K562 (cell line): ENCODE measurements around the gene CSTF1. TPM values are rescaled to one million over a fixed set of nuclear protein-coding genes. Genes with fewer than 3 reads are reported as not detected.

Experiments
- BCOR ChIP-seq: fragments of 450-650 bp; IDR thresholded peaks from 2 replicates; pipeline ENCODE4 v1.6.1; 2016
- COPS2 ChIP-seq: fragments of 450-650 bp; conservative IDR thresholded peaks from 2 replicates; pipeline ENCODE4 v1.6.1; 2016; ENCODE audit warnings: mild to moderate bottlenecking, moderate library complexity
- ESRRA ChIP-seq: fragments of 450-650 bp; IDR thresholded peaks from 2 replicates; pipeline ENCODE4 v1.6.1; 2014; ENCODE audit warnings: low read depth, mild to moderate bottlenecking, moderate library complexity, borderline replicate concordance
- ETV6 ChIP-seq, 3 experiments: fragments of 150-350 bp in 1 of 3; sonication (generic) in 1 of 3; formaldehyde crosslinking in 1 of 3; IDR thresholded peaks; 2 replicates each; pipeline versions ENCODE4 v1.6.1 to v1.8.0; 2014 to 2022; ENCODE audit warnings: borderline replicate concordance in 2 of 3, low read depth in 2 of 3, antibody characterized with exemption in 1 of 3, low read length in 1 of 3, mild to moderate bottlenecking in 1 of 3, missing genetic modification reagents in 1 of 3
- HDAC1 ChIP-seq, 2 experiments: fragments of 450-650 bp; IDR thresholded peaks; 2 replicates each; pipeline ENCODE4 v1.6.1; 2016 to 2017; ENCODE audit warnings: inconsistent platforms in 1 of 2, mild to moderate bottlenecking in 1 of 2, moderate library complexity in 1 of 2
- MXI1 ChIP-seq: IDR thresholded peaks from 2 replicates; pipeline ENCODE4 v1.6.1; 2011; ENCODE audit warnings: low read depth, mild to moderate bottlenecking, improper control_type of control experiment, low read length
- NR4A1 ChIP-seq, 2 experiments: fragments of 250-450 bp in 1 of 2; fragments of 450-650 bp in 1 of 2; sonication (Bioruptor Pico) in 1 of 2; IDR thresholded peaks; 2 replicates each; pipeline versions ENCODE4 v1.4.0 to v1.6.1; 2016 to 2020; ENCODE audit warnings: mild to moderate bottlenecking in 2 of 2, missing compliant biosample characterization in 1 of 2, missing genetic modification characterization in 1 of 2, moderate library complexity in 1 of 2
- SMAD4 ChIP-seq: fragments of 250-450 bp; sonication (Bioruptor Pico); conservative IDR thresholded peaks from 2 replicates; pipeline ENCODE4 v1.8.0; 2021; ENCODE audit warnings: inconsistent platforms, mild to moderate bottlenecking, moderate library complexity
- TBP ChIP-seq: optimal IDR thresholded peaks from 2 replicates; pipeline ENCODE3; 2011; ENCODE audit warnings: low read depth, low read length, improper control_type of control experiment
- TRIM28 ChIP-seq: fragments of 450-650 bp; IDR thresholded peaks from 2 replicates; pipeline ENCODE4 v1.6.1; 2017
- ZBED1 ChIP-seq: IDR thresholded peaks from 2 replicates; pipeline ENCODE4 v1.6.1; 2014
- ZNF175 ChIP-seq: fragments of 200-800 bp; sonication (Bioruptor generic); IDR thresholded peaks from 2 replicates; pipeline ENCODE4 v1.6.1; 2016; ENCODE audit warnings: low read depth, mild to moderate bottlenecking, missing genetic modification characterization, missing compliant biosample characterization
- ZNF274 ChIP-seq: IDR thresholded peaks from 2 replicates; pipeline ENCODE4 v1.6.1; 2011; ENCODE audit warnings: low read depth, mild to moderate bottlenecking, low read length, moderate library complexity, borderline replicate concordance
- ZNF583 ChIP-seq: fragments of 250-450 bp; sonication (Bioruptor Pico); IDR thresholded peaks from 2 replicates; pipeline ENCODE4 v1.4.0; 2020
- ZNF830 ChIP-seq: fragments of 250-450 bp; sonication (Bioruptor Pico); IDR thresholded peaks from 2 replicates; pipeline ENCODE4 v1.5.0; 2021; ENCODE audit warnings: mild to moderate bottlenecking
- polyA plus RNA-seq, 8 experiments: library from polyadenylated mRNA; depleted of rRNA in 4 of 8; stranded (reverse) in 5 of 8; unstranded in 3 of 8; fragments of >200 nt; fragmentation: Nextera tagmentation in 2 of 8; fragmentation: Illumina TruSeq in 1 of 8; extraction: Ambion mirVana in 2 of 8; extraction: Trizol in 1 of 8; gene quantifications; 2 replicates each; pipeline versions ENCODE4 v1.2.1 to v1.2.3, GENCODE V29; 2011 to 2014; ENCODE audit warnings: inconsistent platforms in 1 of 8, missing spikeins in 1 of 8
- total RNA-seq, 7 experiments: library from RNA; depleted of rRNA in 6 of 7; stranded (reverse); fragments of >200 nt in 6 of 7; fragmentation: Illumina TruSeq in 2 of 7; extraction: Trizol in 2 of 7; gene quantifications; 2 replicates each; pipeline versions ENCODE4 v1.2.1 to v1.2.3, GENCODE V29; 2011 to 2021; ENCODE audit warnings: low replicate concordance in 1 of 7
- TF ChIP-seq, protein P1 (sequence below), 2 experiments: fragments of 450-650 bp; IDR thresholded peaks; 2 replicates each; pipeline ENCODE4 v1.6.1; 2016; ENCODE audit warnings: mild to moderate bottlenecking in 2 of 2, borderline replicate concordance in 1 of 2, low read depth in 1 of 2, moderate library complexity in 1 of 2
- TF ChIP-seq, protein P2 (sequence below): fragments of 450-650 bp; IDR thresholded peaks from 2 replicates; pipeline ENCODE4 v1.6.1; 2016; ENCODE audit warnings: mild to moderate bottlenecking

CSTF1 gene
- total and polyA plus RNA-seq, 9 of the 15 experiments (the other 6 are each of a cell fraction or from before 2014, with no cell fraction given) = 30.8 to 110 (median 53.4) TPM

DNA sequence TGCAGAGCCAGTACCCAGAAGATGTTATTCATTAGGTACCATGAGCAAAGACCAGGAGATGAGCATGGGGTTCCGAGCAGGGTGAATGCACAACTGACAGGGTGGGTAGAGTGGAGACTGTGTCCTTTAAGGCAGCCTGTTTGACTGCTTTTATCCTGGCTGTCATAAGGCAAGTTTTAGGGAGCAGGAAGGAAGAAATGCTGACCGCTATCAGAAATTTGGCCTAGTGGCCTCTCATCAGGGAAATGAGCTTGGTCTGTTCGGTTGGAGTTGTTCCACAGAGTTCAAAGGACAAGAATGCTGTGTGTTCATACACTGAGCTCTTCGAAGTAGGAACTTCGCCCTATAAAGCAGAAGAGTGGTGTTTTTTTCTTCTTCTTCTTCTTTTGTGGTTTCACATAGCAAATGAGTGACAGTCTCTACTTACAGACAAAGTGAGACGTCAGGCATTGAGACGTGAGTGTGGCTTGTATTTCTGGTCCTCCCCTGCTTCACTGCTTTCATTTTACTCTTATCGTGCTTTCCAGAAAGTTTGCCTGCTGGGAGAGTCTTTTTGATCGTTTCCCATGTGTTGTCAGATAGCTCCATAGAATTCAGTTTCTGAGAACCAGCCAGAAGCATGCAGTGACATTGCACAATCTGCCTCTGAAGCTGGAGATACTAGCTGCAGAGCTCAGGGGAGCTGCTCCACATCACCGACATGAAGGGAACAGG lies 19.5 kb downstream of the CSTF1 start, which contains the start of gene CASS4 (continued):
- TF ChIP-seq TRIM28 (peak; percentile 90), MXI1 (peak; percentile 88), HDAC1 (IDR thresholded peaks at IDR 0.05) (peak; percentile 69 to 93; a peak in 3 of 4 replicates), NR4A1 (CRISPR knock-in tag; IDR thresholded peaks at IDR 0.05) (no peak), NR4A1 (tag; IDR thresholded peaks at IDR 0.05) (peak; percentile 73), ZNF830 (CRISPR knock-in tag) (no peak), ETV6 (IDR thresholded peaks at IDR 0.05; ENCODE audit: borderline replicate concordance in 1 of 2, low read depth in 2 of 2, low read length in 1 of 2) (peak in 1 of 2 experiments; percentile 94; a peak in 2 of 4 replicates), ETV6 (CRISPR knock-in tag; IDR thresholded peaks at IDR 0.05; ENCODE audit: borderline replicate concordance) (no peak), ZNF583 (CRISPR knock-in tag) (peak; percentile 97), ESRRA (peak; percentile 88; the same call in 1 of the 2 replicates), TBP (peak; percentile 97), SMAD4 (CRISPR knock-in tag) (peak; percentile 95), ZNF274 (peak; percentile 68; the same call in 1 of the 2 replicates), ZBED1 (peak; percentile 51; the same call in 1 of the 2 replicates), COPS2 (no peak), BCOR (peak; percentile 87), ZNF175 (CRISPR knock-in tag) (peak; percentile 74; the same call in 1 of the 2 replicates)
- TF ChIP-seq, protein P1, sequence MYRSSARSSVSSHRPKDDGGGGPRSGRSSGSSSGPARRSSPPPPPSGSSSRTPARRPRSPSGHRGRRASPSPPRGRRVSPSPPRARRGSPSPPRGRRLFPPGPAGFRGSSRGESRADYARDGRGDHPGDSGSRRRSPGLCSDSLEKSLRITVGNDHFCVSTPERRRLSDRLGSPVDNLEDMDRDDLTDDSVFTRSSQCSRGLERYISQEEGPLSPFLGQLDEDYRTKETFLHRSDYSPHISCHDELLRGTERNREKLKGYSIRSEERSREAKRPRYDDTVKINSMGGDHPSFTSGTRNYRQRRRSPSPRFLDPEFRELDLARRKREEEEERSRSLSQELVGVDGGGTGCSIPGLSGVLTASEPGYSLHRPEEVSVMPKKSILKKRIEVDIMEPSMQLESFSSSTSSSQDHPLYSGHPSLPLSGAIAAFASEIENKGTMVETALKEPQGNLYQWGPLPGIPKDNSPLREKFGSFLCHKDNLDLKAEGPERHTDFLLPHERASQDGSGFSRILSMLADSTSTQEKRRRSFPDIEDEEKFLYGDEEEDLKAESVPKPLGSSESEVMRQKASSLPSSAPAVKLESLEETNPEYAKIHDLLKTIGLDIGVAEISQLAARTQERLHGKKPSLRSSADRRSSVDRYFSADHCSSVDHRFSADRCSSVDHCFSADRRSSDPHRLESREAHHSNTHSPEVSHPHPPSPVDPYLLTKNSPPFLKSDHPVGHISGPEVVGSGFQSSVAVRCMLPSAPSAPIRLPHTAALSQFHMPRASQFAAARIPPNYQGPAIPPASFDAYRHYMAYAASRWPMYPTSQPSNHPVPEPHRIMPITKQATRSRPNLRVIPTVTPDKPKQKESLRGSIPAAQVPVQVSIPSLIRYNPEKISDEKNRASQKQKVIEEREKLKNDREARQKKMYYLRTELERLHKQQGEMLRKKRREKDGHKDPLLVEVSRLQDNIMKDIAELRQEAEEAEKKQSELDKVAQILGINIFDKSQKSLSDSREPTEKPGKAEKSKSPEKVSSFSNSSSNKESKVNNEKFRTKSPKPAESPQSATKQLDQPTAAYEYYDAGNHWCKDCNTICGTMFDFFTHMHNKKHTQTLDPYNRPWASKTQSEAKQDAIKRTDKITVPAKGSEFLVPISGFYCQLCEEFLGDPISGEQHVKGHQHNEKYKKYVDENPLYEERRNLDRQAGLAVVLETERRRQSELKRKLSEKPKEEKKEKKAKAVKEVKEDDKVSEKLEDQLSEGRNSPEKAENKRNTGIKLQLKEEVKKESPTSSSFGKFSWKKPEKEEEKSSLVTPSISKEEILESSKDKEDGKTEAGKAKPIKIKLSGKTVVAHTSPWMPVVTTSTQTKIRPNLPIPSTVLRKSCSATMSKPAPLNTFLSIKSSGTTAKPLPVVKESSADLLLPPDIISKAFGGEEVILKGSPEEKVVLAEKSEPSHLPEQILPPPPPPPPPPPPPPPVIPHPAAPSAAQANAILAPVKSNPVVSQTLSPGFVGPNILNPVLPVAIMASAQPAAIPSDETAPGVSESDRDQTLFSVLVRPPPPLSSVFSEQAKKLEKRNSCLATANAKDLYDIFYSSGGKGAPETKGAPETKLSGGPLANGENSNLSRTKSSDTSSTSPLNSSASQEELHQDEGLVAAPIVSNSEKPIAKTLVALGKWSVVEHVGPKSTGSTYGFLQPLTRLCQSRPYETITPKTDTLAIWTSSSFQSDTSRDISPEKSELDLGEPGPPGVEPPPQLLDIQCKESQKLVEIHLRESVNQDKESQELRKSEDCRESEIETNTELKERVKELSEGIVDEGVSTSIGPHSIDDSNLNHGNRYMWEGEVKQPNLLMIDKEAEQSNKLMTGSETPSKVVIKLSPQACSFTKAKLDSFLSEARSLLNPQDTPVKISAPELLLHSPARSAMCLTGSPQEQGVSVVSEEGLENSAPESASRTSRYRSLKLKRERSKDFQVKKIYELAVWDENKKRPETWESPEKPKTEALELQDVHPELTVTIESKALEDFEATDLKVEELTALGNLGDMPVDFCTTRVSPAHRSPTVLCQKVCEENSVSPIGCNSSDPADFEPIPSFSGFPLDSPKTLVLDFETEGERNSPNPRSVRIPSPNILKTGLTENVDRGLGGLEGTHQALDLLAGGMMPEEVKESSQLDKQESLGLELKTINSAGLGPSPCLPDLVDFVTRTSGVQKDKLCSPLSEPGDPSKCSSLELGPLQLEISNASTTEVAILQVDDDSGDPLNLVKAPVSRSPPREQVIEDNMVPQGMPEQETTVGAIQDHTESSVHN (IDR thresholded peaks at IDR 0.05; ENCODE audit: borderline replicate concordance in 1 of 2, low read depth in 1 of 2) = peak in 1 of 2 experiments; percentile 85; a peak in 2 of 4 replicates
- TF ChIP-seq, protein P2, sequence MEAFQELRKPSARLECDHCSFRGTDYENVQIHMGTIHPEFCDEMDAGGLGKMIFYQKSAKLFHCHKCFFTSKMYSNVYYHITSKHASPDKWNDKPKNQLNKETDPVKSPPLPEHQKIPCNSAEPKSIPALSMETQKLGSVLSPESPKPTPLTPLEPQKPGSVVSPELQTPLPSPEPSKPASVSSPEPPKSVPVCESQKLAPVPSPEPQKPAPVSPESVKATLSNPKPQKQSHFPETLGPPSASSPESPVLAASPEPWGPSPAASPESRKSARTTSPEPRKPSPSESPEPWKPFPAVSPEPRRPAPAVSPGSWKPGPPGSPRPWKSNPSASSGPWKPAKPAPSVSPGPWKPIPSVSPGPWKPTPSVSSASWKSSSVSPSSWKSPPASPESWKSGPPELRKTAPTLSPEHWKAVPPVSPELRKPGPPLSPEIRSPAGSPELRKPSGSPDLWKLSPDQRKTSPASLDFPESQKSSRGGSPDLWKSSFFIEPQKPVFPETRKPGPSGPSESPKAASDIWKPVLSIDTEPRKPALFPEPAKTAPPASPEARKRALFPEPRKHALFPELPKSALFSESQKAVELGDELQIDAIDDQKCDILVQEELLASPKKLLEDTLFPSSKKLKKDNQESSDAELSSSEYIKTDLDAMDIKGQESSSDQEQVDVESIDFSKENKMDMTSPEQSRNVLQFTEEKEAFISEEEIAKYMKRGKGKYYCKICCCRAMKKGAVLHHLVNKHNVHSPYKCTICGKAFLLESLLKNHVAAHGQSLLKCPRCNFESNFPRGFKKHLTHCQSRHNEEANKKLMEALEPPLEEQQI = peak; percentile 88
